Cardiac fibroblast (primary cell): ENCODE results near the gene TES.
A peak's percentile ranks its signal among the peaks of the same experiment; 100 is the strongest.
"Not testable (repeated sequence)": the region's sequence is repeated elsewhere in the genome, so short reads cannot be mapped to it uniquely, and the experiment has no call there.

Source experiments
- DNase-seq, 2 donors: peaks; one replicate each; pipeline versions ENCODE4 v3.0.0 to v3.0.0-alpha.2; 2010; ENCODE audit warnings: low read depth in 2 of 2
- H3K4me3 ChIP-seq, 2 donors: replicated peaks in 1 of 2; 1 replicate in 1 of 2; 2 replicates in 1 of 2; pipeline ENCODE4 v1.5.1; 2011; ENCODE audit warnings: low read depth in 2 of 2, low read length in 2 of 2, mild to moderate bottlenecking in 2 of 2, moderate library complexity in 1 of 2
- TF ChIP-seq, protein P1 (sequence below): IDR thresholded peaks from one replicate; pipeline ENCODE4 v1.5.1; 2011; ENCODE audit warnings: low read depth, mild to moderate bottlenecking, low read length, inconsistent platforms

TES gene

DNA sequence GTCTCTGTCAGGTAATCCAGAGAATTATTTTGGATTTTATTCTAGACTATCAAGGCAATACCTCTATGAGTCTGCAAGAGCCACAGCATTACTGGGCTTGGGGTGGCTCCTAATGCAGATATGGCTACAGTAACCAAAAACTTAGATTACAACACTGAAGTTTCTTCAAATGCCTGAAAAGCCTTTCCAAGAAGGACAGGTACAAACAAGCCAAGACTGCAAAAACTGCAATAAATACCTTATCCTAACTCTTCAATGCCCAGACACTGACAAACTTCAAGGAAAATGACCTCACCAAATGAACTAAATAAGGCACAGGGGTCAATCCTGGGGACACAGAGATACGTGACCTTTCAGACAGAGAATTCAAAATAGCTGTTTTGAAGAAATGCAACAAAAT lies 82.0 kb downstream of the TES start:
- TF ChIP-seq, protein P1, sequence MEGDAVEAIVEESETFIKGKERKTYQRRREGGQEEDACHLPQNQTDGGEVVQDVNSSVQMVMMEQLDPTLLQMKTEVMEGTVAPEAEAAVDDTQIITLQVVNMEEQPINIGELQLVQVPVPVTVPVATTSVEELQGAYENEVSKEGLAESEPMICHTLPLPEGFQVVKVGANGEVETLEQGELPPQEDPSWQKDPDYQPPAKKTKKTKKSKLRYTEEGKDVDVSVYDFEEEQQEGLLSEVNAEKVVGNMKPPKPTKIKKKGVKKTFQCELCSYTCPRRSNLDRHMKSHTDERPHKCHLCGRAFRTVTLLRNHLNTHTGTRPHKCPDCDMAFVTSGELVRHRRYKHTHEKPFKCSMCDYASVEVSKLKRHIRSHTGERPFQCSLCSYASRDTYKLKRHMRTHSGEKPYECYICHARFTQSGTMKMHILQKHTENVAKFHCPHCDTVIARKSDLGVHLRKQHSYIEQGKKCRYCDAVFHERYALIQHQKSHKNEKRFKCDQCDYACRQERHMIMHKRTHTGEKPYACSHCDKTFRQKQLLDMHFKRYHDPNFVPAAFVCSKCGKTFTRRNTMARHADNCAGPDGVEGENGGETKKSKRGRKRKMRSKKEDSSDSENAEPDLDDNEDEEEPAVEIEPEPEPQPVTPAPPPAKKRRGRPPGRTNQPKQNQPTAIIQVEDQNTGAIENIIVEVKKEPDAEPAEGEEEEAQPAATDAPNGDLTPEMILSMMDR: no peak
- DNase-seq: no peak
- no peak overlapping the region for H3K4me3 ChIP-seq

DNA sequence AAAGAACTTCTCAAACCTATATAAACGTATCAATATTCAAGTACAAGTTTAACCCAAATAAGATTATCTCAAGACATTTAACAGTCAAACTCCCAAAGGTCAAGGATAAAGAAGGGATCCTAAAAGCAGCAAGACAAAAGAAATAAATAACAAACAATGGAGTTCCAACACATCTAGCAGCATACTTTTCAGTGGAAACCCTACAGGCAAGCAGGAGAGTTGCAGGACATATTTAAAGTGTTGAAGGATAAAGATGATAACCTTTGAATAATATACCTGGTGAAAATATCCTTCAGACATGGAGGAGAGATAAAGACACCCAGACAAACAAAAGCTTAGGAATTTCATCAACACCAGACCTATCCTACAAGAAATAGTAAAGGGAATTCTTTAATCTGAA lies 82.8 kb downstream of the TES start:
- TF ChIP-seq, protein P1: peak; percentile 20
- no peak for DNase-seq
- H3K4me3 ChIP-seq: no peak overlapping the region

DNA sequence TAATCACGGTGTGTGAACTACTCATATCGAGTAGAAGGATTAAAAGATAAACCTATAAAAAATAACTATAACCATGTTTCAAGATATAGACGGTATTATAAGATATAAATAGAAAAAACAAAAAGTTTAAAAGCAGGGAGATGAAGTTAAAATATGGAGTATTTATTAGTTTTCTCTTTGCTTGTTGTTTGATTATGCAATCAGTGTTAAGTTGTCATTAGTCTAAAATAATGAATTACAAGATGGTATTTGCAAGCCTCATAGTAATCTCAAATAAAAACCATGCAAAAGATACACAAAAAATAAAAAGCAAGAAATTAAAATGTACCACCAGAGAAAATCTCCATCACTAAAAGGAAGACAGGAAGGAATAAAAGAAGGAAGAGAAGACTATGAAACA lies 83.3 kb downstream of the TES start:
- TF ChIP-seq, protein P1: no peak
- no peak overlapping the region for H3K4me3 ChIP-seq
- no peak for DNase-seq

DNA sequence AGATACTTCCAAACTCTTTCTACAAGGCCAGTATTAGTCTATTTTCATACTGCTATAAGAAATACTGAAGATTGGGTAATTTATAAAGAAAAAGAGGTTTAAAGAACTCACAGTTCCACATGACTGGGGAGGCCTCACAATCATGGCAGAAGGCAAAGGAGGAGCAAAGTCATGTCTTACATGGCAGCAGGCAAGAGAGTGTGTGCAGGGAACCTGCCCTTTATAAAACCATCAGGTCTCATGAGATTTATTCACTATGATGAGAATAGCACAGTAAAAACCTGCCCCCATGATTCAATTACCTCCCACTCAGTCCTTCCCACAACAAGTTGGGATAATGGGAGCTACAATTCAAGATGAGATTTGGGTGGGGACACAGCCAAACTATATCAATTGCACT lies 85.6 kb downstream of the TES start:
- not testable (repeated sequence) for H3K4me3 ChIP-seq, DNase-seq

DNA sequence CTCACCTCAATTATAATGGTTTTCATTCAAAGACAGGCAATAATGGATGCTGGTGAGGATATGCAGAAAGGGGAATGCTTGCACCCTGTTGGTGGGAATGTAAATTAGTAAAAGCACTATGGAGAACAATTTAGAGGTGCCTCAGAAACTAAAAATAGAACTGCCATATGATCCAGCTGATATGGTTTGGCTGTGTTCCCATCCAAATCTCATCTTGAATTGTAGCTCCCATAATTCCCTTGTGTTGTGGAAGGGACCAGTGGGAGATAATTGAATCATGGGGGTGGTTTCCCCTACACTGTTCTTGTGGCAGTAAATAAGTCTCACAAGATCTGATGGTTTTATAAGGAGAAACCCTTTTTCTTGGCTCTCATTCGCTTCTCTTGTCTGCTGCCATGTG lies 87.7 kb downstream of the TES start:
- H3K4me3 ChIP-seq: no peak overlapping the region
- DNase-seq: no peak
- TF ChIP-seq, protein P1: no peak

DNA sequence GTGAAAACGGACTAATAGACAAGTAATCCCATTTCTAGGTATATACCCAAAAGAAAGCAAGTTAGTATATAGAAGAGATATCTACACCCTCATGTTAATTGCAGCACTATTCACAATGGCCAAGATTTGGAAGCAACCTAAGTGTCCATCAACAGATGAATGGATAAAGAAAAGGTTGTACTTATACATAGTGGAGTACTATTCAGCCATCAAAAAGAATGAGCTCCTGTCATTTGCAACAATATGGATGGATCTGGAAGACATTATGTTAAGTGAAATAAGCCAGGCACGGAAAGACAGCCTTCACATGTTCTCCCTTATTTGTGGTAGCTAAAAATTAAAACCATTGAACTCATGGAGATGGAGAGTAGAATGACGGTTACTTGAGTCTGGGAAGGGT lies 88.2 kb downstream of the TES start:
- TF ChIP-seq, protein P1: no peak
- H3K4me3 ChIP-seq: no peak overlapping the region
- no peak for DNase-seq

DNA sequence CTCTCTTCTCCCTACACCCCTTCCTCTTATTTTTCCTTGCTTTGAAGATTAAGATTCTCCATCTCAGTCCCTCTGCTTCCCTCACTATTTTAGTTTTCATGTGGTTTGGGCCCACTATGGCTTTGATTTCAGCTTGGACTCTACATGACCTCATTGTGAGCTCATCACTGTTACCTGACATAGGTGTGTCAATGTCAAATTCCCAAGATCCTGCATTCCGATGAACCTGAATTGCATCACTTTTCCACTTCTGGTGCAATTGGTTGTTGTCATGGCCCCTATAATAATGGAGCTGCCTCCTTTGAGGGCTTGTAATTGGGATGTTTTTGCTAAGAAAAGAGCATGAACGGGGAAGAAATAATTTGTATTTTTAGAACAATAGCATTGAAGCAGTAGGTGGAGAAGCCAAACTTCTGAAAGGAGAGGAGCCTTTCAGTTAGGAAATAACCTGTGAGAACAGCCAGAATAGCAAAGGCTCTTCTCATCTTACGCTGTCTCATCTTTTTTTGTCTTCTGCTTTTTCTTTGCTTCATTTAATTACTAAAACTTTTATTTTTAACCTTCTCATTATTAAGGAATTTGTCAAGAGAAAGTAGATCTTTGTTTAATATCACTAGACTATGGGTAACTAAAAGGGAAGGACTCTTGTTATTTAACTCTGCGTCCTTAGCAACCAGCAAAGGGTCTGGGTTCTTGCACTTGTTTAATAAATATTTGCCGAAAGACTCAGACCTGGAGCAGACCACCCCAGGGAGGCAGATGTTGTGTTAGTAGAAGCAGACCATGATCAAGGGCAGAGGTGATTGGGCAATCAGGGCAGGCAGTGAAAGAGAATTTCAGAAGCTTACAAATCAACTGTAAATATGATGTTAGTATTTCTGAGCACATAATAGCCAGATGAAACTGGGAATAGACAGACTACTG lies 95.4 kb downstream of the TES start:
- DNase-seq: no peak
- no peak overlapping the region for H3K4me3 ChIP-seq
- TF ChIP-seq, protein P1: no peak
